Fibroblast of skin of right biceps (primary cell): ENCODE measurements around the gene SPIRE2.

Experiments used
- DNase-seq: peaks from one replicate; pipeline ENCODE4 v3.0.0-alpha.2; 2013

SPIRE2 gene

DNA sequence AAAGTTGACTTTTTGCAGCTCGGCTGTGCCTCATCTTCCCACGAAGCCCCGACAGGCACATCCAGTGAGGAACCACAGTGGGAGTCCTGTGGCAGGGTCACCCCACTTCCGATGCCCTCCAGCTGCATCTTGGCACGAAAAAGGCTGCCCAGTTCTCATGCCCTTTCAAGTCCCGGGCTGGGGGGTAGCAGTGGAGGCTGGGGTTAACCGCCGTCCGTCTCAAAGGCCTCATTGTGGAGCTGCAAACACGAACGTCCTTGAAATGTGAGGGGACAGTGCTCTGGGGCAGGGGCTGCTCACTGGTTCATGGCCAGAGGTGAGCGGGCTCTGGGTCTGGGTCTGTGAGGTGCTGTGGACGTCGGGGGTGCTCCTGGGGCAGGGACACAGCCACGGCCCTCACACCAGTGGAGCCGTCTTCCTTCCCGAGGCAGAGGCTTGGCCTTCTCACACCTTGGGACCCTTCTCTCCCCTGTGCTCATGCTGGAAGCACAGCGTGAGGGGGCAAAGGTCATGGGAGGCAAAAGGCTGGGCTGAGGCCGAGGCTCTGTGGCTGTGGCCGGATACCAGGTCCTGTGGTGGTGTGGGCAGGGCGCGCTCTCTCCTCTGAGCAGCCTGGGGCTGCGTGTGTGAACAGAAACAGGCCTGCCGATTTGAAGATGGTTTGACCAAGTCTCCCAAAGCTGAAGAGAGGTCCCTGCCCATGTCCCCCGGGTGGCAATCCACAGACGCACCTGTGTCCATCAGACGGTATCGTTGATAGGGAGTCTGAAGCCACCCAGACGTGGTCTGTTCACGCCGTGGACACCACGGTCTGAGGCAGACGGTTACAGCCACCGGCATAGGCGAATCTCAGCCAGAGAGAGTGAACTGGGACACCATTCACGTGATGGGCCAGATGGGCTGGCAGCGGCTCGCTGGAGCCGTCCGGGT, 87.3 kb downstream of the SPIRE2 start:
- no peak for DNase-seq

GRCh38 chr16:89917773-89918452, 89.6 kb downstream of the SPIRE2 start:
- DNase-seq = peak; percentile 82

- DNase-seq = peak; percentile 63
Measured at GRCh38 chr16:89918453-89919347, 90.4 kb downstream of the SPIRE2 start, which contains the start of gene MC1R. Gene MC1R (plus strand): TSS chr16:89918862. CDS start chr16:89919259, 397 bp downstream.

- DNase-seq = no peak
Measured at GRCh38 chr16:89919535-89920406, 91.5 kb downstream of the SPIRE2 start.

GRCh38 chr16:89920723-89921122, 92.4 kb downstream of the SPIRE2 start:
- DNase-seq = peak; percentile 38
